GM12878 (cell line): ENCODE results near the gene ELFN2. TPM values are rescaled to one million over a fixed set of nuclear protein-coding genes. Genes with fewer than 3 reads are reported as not detected.

Experiments
- ATAC-seq: fragments of 200-7000 bp; cut with Tn5 transposase; 3 replicates; pipeline ENCODE4 v1.9.1; 2020; ENCODE audit warnings: mild to moderate bottlenecking, moderate library complexity
- BruUV-seq: library from RNA; stranded (reverse); fragments of 400-500 nt; replicated peaks from 2 replicates; lab custom pipeline; 2021; lab: Mats Ljungman, UMichigan
- CTCF ChIA-PET: fragments of 300-600 bp; sonication (Branson Sonifier 250); formaldehyde crosslinking; extraction: SDS; loops from one replicate; lab custom pipeline; 2021; ENCODE audit warnings: inconsistent platforms; lab: Yijun Ruan, JAX
- POLR2A ChIA-PET: fragments of 350-600 bp; formaldehyde crosslinking; extraction: SDS; loops from one replicate; lab custom pipeline; 2021; ENCODE audit warnings: inconsistent platforms; lab: Charles Lee
- RAD21 ChIA-PET: fragments of 300-600 bp; sonication (Branson Sonifier 250); formaldehyde crosslinking; loops from one replicate; lab custom pipeline; 2023; ENCODE audit warnings: antibody characterized with exemption; ENCODE audit not compliant: unreplicated experiment; lab: Charles Lee
- SMC1A ChIA-PET: fragments of 300-600 bp; sonication (Branson Sonifier 250); formaldehyde crosslinking; loops from one replicate; lab custom pipeline; 2023; ENCODE audit not compliant: unreplicated experiment, uncharacterized antibody; lab: Charles Lee
- DNase-seq: peaks from one replicate; pipeline ENCODE4 v3.0.0-alpha.2; 2011; ENCODE audit warnings: low read depth, low spot score
- FAIRE-seq: peaks from 3 replicates; lab custom pipeline; 2011; peaks lifted over from hg19 to GRCh38; lab: Jason Lieb, UNC
- H2AFZ ChIP-seq: 2 replicates; pipeline ENCODE4 v1.6.0; 2011; ENCODE audit warnings: low read depth, low read length, control low read depth; ENCODE audit not compliant: control insufficient read depth
- H3K27ac ChIP-seq: 2 replicates; pipeline ENCODE4 v1.5.1; 2011; ENCODE audit warnings: control low read depth; ENCODE audit not compliant: control insufficient read depth, insufficient read depth
- H3K27me3 ChIP-seq, 2 experiments: replicated peaks in 1 of 2; 2 replicates each; pipeline versions ENCODE4 v1.6.0 to v1.6.1; 2011; ENCODE audit warnings: low read length in 1 of 2; ENCODE audit not compliant: control insufficient read depth in 2 of 2, insufficient read depth in 2 of 2
- H3K36me3 ChIP-seq, 2 experiments: 2 replicates each; pipeline ENCODE4 v1.5.1; 2011; ENCODE audit warnings: low read length in 1 of 2; ENCODE audit not compliant: control insufficient read depth in 2 of 2, insufficient read depth in 2 of 2
- H3K4me1 ChIP-seq: 2 replicates; pipeline ENCODE4 v1.6.1; 2011; ENCODE audit warnings: mild to moderate bottlenecking, low read length, moderate library complexity, mixed read lengths; ENCODE audit not compliant: control insufficient read depth, insufficient read depth
- H3K4me2 ChIP-seq: 2 replicates; pipeline ENCODE4 v1.6.0; 2011; ENCODE audit warnings: control low read depth; ENCODE audit not compliant: control insufficient read depth, insufficient read depth
- H3K4me3 ChIP-seq: fragments of 200-600 bp; sonication (generic); 2 replicates; pipeline ENCODE4 v1.5.1; 2016
- H3K79me2 ChIP-seq: 2 replicates; pipeline ENCODE4 v1.6.0; 2011; ENCODE audit warnings: low read length; ENCODE audit not compliant: control insufficient read depth, insufficient read depth
- H3K9ac ChIP-seq: 2 replicates; pipeline ENCODE4 v1.8.0; 2011; ENCODE audit warnings: low read length, control low read depth, mixed read lengths; ENCODE audit not compliant: control insufficient read depth, insufficient read depth
- H3K9me3 ChIP-seq: replicated peaks from 3 replicates; pipeline ENCODE4 v1.5.1; 2011; ENCODE audit warnings: mild to moderate bottlenecking, low read length; ENCODE audit not compliant: control insufficient read depth, insufficient read depth
- H4K20me1 ChIP-seq: 2 replicates; pipeline ENCODE4 v1.6.0; 2011; ENCODE audit not compliant: control insufficient read depth, insufficient read depth
- ATF7 ChIP-seq: fragments of 450-650 bp; IDR thresholded peaks from 2 replicates; pipeline ENCODE4 v1.6.1; 2016; ENCODE audit warnings: low read depth, mild to moderate bottlenecking
- CBX3 ChIP-seq: fragments of 200-600 bp; sonication (generic); IDR thresholded peaks from 2 replicates; pipeline ENCODE4 v1.6.1; 2016; ENCODE audit warnings: low read depth, borderline replicate concordance
- CHD1 ChIP-seq: IDR thresholded peaks from 2 replicates; pipeline ENCODE4 v1.6.1; 2012; ENCODE audit warnings: low read depth, low read length, improper control_type of control experiment
- CREM ChIP-seq: IDR thresholded peaks from 2 replicates; pipeline ENCODE4 v1.6.1; 2014; ENCODE audit warnings: antibody characterized with exemption, low read depth
- MEF2A ChIP-seq: IDR thresholded peaks from 2 replicates; pipeline ENCODE4 v1.6.1; 2011; ENCODE audit warnings: low read depth, mild to moderate bottlenecking, low read length, moderate library complexity; ENCODE audit not compliant: insufficient read depth
- MTA2 ChIP-seq: fragments of 450-650 bp; IDR thresholded peaks from 2 replicates; pipeline ENCODE4 v1.6.1; 2016; ENCODE audit warnings: low read depth, mild to moderate bottlenecking, moderate library complexity
- NRF1 ChIP-seq: conservative IDR thresholded peaks from 2 replicates; pipeline ENCODE4 v1.6.1; 2011; ENCODE audit warnings: mild to moderate bottlenecking, low read depth, low read length, improper control_type of control experiment
- POLR2A ChIP-seq: IDR thresholded peaks from 2 replicates; pipeline ENCODE4 v1.6.1; 2011; ENCODE audit warnings: low read depth, mild to moderate bottlenecking, low read length
- RCOR1 ChIP-seq: conservative IDR thresholded peaks from 2 replicates; pipeline ENCODE4 v1.6.1; 2012; ENCODE audit warnings: low read depth, low read length, improper control_type of control experiment
- ZNF384 ChIP-seq: IDR thresholded peaks from 2 replicates; pipeline ENCODE4 v1.6.1; 2012; ENCODE audit warnings: low read depth, mild to moderate bottlenecking, low read length, improper control_type of control experiment, borderline replicate concordance
- WGBS: methylation state at CpG from one replicate; pipeline ENCODE4 v1.1.6; 2016; ENCODE audit warnings: low lambda C conversion rate; ENCODE audit not compliant: insufficient replicate concordance, insufficient coverage; ENCODE audit errors: missing lambda C conversion rate; 5-methylcytosine and 5-hydroxymethylcytosine counted together
- in situ Hi-C: fragments of 300-500 bp; cut with MboI; formaldehyde crosslinking; loops from 9 replicates; pipeline ENCODE4 v1.14.3; 2018; ENCODE audit warnings: mixed read lengths
- intact Hi-C: fragments of 100-400 bp; cut with micrococcal nuclease; formaldehyde crosslinking; loops from one replicate; pipeline ENCODE4 v1.14.2; 2022; ENCODE audit not compliant: unreplicated experiment
- polyA plus RNA-seq, 11 experiments: library from polyadenylated mRNA; depleted of rRNA in 4 of 11; unstranded in 6 of 11; stranded (reverse) in 5 of 11; fragments of >200 nt; fragmentation: Nextera tagmentation in 4 of 11; fragmentation: Illumina TruSeq in 1 of 11; extraction: Ambion mirVana in 4 of 11; extraction: Trizol in 1 of 11; gene quantifications; 1 replicate in 1 of 11; 2 replicates in 10 of 11; pipeline versions ENCODE4 v1.2.1 to v1.2.3, GENCODE V29; 2011 to 2016; ENCODE audit warnings: inconsistent platforms in 2 of 11, missing spikeins in 2 of 11, low read depth in 1 of 11
- total RNA-seq, 4 experiments: library from RNA; depleted of rRNA in 3 of 4; stranded (reverse); fragments of >200 nt in 3 of 4; fragmentation: Illumina TruSeq in 1 of 4; extraction: Trizol in 1 of 4; gene quantifications; 2 replicates each; pipeline versions ENCODE4 v1.2.1 to v1.2.3, GENCODE V29; 2013 to 2021
- TF ChIP-seq, protein P1 (sequence below): fragments of 450-650 bp; IDR thresholded peaks from 2 replicates; pipeline ENCODE4 v1.6.1; 2017; ENCODE audit warnings: low read depth, mild to moderate bottlenecking, moderate library complexity

Gene ELFN2
- total and polyA plus RNA-seq, 10 of the 15 experiments (the other 5 are each of a cell fraction or from before 2014, with no cell fraction given): 0.03 to 0.05 TPM; not detected in 8

DNA sequence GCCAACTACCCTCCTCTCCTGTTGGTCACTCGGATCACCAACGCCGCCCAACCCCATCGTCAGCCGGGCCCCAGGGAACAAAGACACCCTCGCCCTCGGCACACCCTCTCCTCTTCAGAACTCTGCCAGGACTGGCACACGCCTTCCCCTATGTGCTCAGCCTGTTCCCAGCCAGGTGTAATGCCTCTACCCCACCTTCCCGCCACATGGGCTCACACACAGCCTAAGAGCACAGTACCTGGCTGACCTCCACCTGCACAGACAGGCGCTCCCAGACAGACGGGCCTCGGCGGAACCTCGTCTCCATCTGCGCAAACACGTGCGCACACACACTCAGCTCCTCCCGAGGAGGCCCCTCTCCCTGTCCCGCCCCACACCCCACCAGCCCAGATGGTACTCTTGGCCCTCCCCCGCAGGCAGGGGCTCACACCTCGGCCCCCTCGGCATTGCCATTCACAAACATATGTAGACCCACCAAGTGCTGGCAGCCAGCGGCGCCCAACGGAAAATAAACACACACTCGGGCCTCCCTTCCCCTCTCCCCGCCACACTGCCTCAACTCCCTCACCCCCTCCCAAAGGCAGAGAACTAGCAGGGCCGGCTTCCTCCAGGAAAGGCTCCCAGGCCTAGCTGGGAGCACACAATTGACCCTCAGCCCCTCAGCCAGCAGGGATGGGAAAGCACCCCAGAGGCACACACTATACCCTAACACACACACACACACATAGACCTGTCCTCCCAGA is 8.5 kb downstream of the ELFN2 start:
- intact Hi-C loops: no loop called here
- no peak overlapping the region for H3K27ac ChIP-seq
- FAIRE-seq: no peak
- H2AFZ ChIP-seq: no peak overlapping the region
- no peak overlapping the region for H3K9ac ChIP-seq
- ChIA-PET RAD21 (no interaction called here), SMC1A (no interaction called here), POLR2A (no interaction called here), CTCF (no interaction called here)
- no peak for ATAC-seq
- no peak overlapping the region for H3K4me2 ChIP-seq
- no peaks in the 10 kb centered on the region for H3K4me1 ChIP-seq
- H3K27me3 ChIP-seq: peaks cover 10% of the 10 kb centered on the region in 2 experiments
- no peaks in the 10 kb centered on the region for H4K20me1 ChIP-seq
- H3K9me3 ChIP-seq: no peaks in the 10 kb centered on the region
- in situ Hi-C loops: no loop called here
- WGBS: 48% methylated on average over 26 of the region's 28 CpGs
- TF ChIP-seq NRF1 (no peak), MTA2 (no peak), MEF2A (no peak), CREM (no peak), CHD1 (no peak), ATF7 (no peak), POLR2A (no peak), CBX3 (no peak), RCOR1 (no peak), ZNF384 (no peak)
- TF ChIP-seq, protein P1, sequence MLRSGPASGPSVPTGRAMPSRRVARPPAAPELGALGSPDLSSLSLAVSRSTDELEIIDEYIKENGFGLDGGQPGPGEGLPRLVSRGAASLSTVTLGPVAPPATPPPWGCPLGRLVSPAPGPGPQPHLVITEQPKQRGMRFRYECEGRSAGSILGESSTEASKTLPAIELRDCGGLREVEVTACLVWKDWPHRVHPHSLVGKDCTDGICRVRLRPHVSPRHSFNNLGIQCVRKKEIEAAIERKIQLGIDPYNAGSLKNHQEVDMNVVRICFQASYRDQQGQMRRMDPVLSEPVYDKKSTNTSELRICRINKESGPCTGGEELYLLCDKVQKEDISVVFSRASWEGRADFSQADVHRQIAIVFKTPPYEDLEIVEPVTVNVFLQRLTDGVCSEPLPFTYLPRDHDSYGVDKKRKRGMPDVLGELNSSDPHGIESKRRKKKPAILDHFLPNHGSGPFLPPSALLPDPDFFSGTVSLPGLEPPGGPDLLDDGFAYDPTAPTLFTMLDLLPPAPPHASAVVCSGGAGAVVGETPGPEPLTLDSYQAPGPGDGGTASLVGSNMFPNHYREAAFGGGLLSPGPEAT: no peak
- DNase-seq: no peak
- H3K36me3 ChIP-seq: no peaks in the 10 kb centered on the region
- no TSS peak for BruUV-seq
- H3K4me3 ChIP-seq: no peak overlapping the region
- no peaks in the 10 kb centered on the region for H3K79me2 ChIP-seq
